ENCODE results near the gene PRR3. TPM values are rescaled to one million over a fixed set of nuclear protein-coding genes. Genes with fewer than 3 reads are reported as not detected.

Gene PRR3
- total RNA-seq, 4 donors from 2014 or later = 8.0 to 10.3 (median 8.8) TPM

DNA sequence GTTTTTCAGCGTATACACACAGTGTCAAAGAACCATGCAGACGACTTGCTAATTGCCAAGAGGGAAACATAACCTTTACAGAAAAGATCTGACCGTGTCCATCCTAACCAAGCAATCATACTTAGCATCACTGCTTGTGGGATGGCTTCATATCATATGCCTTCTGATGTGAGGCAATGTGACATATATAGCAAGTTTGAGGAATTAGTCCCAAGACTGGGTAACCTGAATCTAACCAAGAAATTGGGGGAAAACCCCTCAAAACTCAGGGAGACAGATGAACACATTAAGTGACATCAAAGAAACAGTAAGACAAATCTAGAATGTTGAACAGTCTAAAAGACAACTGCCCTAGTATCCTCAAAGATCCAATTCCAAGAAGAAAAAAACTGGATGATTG lies 19.2 kb upstream of the PRR3 start:
- H3K4me1 ChIP-seq = peaks cover 0 to 13% (median 0%) of the 10 kb centered on the region in 4 donors
- TF ChIP-seq POLR2A (IDR thresholded peaks at IDR 0.05) = no peak
- TF ChIP-seq, protein P1, sequence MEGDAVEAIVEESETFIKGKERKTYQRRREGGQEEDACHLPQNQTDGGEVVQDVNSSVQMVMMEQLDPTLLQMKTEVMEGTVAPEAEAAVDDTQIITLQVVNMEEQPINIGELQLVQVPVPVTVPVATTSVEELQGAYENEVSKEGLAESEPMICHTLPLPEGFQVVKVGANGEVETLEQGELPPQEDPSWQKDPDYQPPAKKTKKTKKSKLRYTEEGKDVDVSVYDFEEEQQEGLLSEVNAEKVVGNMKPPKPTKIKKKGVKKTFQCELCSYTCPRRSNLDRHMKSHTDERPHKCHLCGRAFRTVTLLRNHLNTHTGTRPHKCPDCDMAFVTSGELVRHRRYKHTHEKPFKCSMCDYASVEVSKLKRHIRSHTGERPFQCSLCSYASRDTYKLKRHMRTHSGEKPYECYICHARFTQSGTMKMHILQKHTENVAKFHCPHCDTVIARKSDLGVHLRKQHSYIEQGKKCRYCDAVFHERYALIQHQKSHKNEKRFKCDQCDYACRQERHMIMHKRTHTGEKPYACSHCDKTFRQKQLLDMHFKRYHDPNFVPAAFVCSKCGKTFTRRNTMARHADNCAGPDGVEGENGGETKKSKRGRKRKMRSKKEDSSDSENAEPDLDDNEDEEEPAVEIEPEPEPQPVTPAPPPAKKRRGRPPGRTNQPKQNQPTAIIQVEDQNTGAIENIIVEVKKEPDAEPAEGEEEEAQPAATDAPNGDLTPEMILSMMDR (IDR thresholded peaks at IDR 0.05) = no peak
- no peak for TF ChIP-seq EP300 (IDR thresholded peaks at IDR 0.05)
- no peaks in the 10 kb centered on the region for H3K36me3 ChIP-seq
- WGBS, 2 donors = 75 to 77% methylated on average over 3 of the region's 3 CpGs
- DNase-seq (ENCODE audit: low spot score in 2 of 2) = no peak
- H3K9me3 ChIP-seq = no peaks in the 10 kb centered on the region
- no peak overlapping the region for H3K4me3 ChIP-seq
- no peaks in the 10 kb centered on the region for H3K27me3 ChIP-seq
- no peak overlapping the region for H3K27ac ChIP-seq

GRCh38 chr6:30541515-30542403 lies 15.3 kb upstream of the PRR3 start:
- Histone ChIP-seq H3K27me3 (no peaks in the 10 kb centered on the region), H3K36me3 (peaks cover 0 to 15% (median 0%) of the 10 kb centered on the region in 3 donors), H3K4me3 (peak overlapping the region in 2 of 4 donors; percentile 17 to 33), H3K9me3 (no peaks in the 10 kb centered on the region), H3K4me1 (peaks cover 0 to 21% (median 0%) of the 10 kb centered on the region in 4 donors), H3K27ac (peak overlapping the region in 2 of 4 donors; percentile 23 to 36)
- 14 to 15% methylated on average over 23 of the region's 23 CpGs for WGBS, 2 donors
- peak; percentile 56 to 81 for DNase-seq (ENCODE audit: low spot score in 2 of 2)
- TF ChIP-seq EP300 (IDR thresholded peaks at IDR 0.05) (no peak), POLR2A (IDR thresholded peaks at IDR 0.05) (no peak)
- TF ChIP-seq, protein P1 (IDR thresholded peaks at IDR 0.05) = peak; percentile 80 to 97 (median 96)

GRCh38 chr6:30542404-30542725 lies 14.7 kb upstream of the PRR3 start:
- Histone ChIP-seq H3K4me1 (peaks cover 0 to 21% (median 0%) of the 10 kb centered on the region in 4 donors), H3K4me3 (no peak overlapping the region), H3K27ac (peak overlapping the region in 2 of 4 donors; percentile 11 to 36), H3K36me3 (peaks cover 0 to 21% (median 0%) of the 10 kb centered on the region in 3 donors), H3K27me3 (no peaks in the 10 kb centered on the region), H3K9me3 (no peaks in the 10 kb centered on the region)
- TF ChIP-seq, protein P1 (IDR thresholded peaks at IDR 0.05) = no peak
- TF ChIP-seq EP300 (IDR thresholded peaks at IDR 0.05) = no peak
- TF ChIP-seq POLR2A (IDR thresholded peaks at IDR 0.05) = no peak
- DNase-seq (ENCODE audit: low spot score in 2 of 2) = no peak
- WGBS, 2 donors = 25 to 31% methylated on average over 4 of the region's 4 CpGs

- WGBS, 2 donors = 67 to 75% methylated on average over 1 of the region's 1 CpG
- peaks cover 0 to 27% (median 0%) of the 10 kb centered on the region in 3 donors for H3K36me3 ChIP-seq
- H3K9me3 ChIP-seq = no peaks in the 10 kb centered on the region
- TF ChIP-seq EP300 (IDR thresholded peaks at IDR 0.05) = no peak
- TF ChIP-seq, protein P1 (IDR thresholded peaks at IDR 0.05) = no peak
- TF ChIP-seq POLR2A (IDR thresholded peaks at IDR 0.05) = no peak
- peaks cover 0 to 21% (median 0%) of the 10 kb centered on the region in 4 donors for H3K4me1 ChIP-seq
- H3K27me3 ChIP-seq = no peaks in the 10 kb centered on the region
- H3K4me3 ChIP-seq = no peak overlapping the region
- DNase-seq (ENCODE audit: low spot score in 2 of 2) = no peak
- peak overlapping the region in 2 of 4 donors; percentile 11 to 32 for H3K27ac ChIP-seq
Observed at GRCh38 chr6:30542915-30543314, 14.2 kb upstream of the PRR3 start.

GRCh38 chr6:30543821-30544220 lies 13.3 kb upstream of the PRR3 start:
- no peak for DNase-seq (ENCODE audit: low spot score in 2 of 2)
- 77 to 87% methylated on average over 3 of the region's 3 CpGs for WGBS, 2 donors
- Histone ChIP-seq H3K36me3 (peaks cover 0 to 36% (median 0%) of the 10 kb centered on the region in 3 donors), H3K27me3 (no peaks in the 10 kb centered on the region), H3K9me3 (no peaks in the 10 kb centered on the region), H3K27ac (no peak overlapping the region), H3K4me3 (no peak overlapping the region), H3K4me1 (peaks cover 0 to 21% (median 0%) of the 10 kb centered on the region in 4 donors)
- TF ChIP-seq, protein P1 (IDR thresholded peaks at IDR 0.05) = no peak
- TF ChIP-seq EP300 (IDR thresholded peaks at IDR 0.05) (no peak), POLR2A (IDR thresholded peaks at IDR 0.05) (no peak)

Measured in tibial nerve (tissue), 4 donors.